GM10847 (cell line): Measurements from ENCODE around the gene MORC2.
A peak's percentile ranks its signal among the peaks of the same experiment; 100 is the strongest.

ENCODE experiments used
- POLR2A ChIP-seq: IDR thresholded peaks from 2 replicates; pipeline ENCODE4 v1.6.1; 2011; ENCODE audit not compliant: insufficient read length; ENCODE audit errors: extremely low read depth

Gene MORC2

DNA sequence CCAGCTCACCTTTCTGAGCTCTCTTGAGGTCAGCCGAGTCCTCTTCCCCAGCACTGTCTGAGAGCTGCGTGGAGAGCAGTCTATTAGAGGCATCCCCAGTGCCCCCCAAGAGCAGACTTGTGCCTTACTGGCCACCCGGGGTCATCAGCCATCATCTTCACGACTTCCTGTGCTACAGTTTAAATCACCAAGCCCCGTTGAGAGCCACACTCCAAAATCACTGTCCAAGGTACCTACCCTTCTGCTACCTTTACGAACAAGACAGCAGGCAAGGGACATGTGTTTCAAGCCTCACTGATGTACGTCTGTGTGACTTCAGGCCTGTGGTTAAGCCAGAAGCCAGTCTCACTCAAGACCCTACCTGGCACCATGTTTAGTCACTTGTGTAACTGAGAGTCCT lies 35.1 kb downstream of the MORC2 start:
- TF ChIP-seq POLR2A: no peak

DNA sequence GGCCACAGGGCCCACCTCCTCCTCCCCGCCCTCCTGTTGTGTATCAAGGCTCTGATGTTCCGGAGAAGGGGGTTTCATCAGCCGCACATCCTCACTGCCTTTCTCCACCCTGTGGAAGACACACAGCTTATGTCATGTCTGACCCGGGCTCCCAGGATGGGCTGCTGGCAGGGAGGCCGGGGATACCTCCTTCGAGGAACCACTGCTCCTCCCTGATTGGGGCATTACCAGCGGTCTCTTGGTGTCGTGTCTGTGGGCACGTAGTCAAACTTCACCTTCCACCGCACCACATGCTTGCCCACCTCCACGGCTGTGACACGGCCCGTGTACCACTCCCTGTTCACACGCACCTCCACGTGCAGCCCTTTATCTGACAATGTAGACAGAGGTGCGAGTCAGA lies 35.9 kb downstream of the MORC2 start:
- no peak for TF ChIP-seq POLR2A

DNA sequence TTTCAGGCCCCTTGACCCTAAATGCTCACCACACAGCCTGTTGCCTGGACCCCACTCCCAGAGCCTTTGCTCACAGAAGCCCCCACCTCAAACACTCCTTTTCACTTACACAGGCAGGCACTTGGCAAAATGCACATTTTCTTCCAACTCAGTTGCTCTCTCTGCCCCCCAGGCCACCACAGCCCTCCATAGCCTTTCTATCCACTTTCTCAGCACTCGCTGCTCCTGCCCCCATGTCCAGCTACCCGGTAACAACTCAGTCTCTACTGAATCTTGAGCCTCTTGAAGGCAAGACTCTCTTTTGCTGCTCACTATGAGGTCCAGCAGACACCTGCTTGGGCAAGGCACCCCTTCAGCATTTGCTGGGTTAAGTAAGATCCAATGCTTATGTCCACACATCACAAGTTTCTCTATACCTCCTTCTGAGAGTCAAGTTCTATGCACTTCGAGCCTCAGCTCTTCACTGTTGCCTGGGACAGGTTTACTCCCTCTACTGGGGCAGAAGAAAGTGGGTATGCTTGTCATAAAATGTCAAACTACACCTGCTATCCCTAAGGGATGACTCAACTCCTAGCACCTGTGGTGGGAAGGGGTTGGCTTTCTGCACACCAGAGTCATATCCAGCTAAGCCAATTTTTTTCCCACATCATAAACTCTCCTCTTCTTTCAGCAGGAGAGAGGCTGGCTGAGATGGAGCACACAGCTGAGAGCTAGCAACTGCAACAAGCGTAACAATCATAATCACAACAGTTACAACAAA lies 36.9 kb downstream of the MORC2 start:
- no peak for TF ChIP-seq POLR2A

DNA sequence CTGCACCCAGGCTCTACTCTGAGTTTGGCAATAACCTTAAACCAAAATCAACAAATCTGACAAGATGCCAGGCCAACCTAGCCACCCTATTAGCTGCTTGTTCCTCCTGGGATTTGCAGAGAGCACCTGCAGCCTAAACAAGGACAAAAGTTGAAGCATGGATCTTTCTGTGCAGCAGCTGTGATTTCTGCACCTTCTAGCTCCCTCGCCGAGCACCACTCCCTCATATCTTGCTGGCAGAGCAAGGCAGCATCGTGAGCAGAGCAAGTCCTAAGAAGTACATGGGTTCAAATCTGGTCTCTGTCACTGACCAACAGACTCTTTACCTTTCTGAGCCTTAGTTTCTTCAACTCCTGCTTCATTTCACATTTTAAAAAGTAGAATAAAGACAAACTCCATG lies 38.3 kb downstream of the MORC2 start:
- no peak for TF ChIP-seq POLR2A

DNA sequence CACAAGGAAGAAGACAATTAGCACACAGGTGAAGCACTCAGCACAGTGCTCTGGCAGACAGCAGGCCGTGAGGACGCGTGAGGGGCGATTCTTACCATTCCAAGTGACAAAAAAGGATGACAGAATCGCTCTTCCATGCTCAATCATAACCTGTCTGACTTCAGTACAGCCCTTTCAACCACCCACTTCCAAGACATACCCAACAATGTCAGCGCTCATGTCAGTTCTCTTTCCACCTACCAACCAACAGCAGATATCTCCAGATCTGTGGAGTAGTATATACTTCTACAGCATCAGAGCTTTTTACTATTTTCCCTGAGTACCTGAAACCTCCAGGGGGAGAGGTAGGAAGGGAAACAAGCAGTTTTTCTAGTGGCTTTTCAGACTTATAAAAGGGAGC lies 40.2 kb downstream of the MORC2 start:
- TF ChIP-seq POLR2A: no peak

DNA sequence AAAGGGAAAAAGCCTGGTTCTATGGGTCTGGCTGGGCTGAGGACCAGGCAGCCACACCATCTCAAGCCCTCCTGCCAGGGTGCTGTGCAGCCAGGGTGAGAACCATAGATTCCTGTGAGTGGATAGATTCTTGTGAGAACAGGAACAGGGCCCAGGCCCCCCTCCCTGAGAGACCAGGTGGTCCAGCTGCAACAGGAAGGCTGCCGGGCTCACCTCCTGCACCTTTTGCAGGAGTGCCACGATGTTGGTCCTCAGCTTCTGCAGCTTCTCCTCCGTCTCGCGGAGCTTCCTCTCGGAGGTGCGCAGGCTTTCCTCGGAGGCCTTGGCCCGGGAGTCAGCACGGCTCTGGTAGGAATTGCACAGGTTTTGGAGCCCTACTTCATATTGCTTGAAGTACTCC lies 40.8 kb downstream of the MORC2 start:
- TF ChIP-seq POLR2A: no peak

DNA sequence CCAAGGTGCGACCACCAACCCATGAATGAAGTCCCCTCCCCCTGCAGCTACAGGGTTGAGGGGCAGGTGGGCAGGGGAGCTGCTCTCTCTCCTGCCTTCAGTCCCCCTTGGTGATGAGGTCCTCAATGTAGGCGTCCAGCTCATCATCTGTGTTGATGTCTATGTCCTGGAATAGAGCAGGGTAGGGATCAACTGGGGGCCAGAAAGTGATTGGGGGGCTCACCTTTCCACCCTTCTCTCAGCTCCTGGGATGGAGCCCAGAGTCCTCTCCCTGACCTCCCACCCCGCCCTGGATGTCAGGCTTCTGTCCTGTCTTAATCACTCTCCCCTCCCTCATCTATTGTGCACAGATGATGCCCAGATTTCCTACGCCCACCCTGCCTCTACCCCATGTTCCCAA lies 41.9 kb downstream of the MORC2 start:
- TF ChIP-seq POLR2A: no peak

DNA sequence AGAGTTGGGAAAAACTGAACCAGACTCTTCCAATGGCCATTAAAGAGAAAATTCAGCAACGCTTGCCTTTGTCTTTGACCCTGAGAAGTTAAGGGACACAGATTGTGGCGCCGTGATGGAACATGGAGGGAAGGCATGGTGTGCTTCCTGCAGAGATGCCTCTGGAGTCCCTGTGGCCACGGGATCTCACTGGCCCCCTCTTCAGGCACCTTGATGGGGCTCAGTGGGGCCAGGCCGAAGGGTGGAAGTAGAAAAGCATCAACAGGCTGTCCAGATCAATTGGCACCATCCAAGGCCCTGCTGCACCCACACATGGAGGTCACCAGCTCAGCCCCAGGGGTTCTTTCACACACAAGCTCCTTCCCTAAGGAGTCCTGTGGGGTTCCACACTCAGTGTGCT lies 42.9 kb downstream of the MORC2 start:
- TF ChIP-seq POLR2A: no peak

DNA sequence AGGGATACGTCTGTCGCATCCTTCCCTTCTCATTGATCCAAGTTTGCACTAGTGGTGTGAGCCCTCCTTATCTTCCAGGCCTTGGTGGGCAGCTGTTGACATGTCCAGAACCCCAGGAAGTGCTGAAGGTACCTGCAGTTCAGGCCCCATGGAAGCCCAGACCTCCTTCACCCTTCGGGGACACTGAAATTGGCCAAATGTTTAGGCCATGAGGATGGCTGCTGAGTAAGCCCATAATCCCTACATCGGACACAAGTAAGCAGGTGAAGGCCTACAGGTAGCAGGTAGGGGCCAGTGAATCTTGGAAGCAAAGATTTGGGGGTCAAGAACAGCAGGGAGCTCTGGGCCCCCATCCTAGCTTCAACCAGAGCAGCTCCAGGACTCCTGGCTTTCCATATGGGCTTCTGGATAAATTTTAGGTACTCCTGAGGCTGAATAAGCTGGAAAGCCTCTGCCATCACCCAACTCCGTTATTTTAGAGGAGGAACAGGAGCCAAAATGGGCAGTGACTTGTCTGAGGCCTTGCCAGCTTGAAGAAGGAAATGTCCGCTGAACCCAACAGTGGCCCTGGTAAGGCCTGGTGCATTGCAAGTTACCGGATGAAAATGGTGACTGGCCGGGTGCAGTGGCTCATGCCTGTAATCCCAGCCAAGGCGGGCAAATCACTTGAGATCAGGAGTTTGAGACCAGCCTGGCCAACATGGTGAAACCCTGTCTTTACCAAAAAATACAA lies 45.2 kb downstream of the MORC2 start:
- TF ChIP-seq POLR2A: no peak

DNA sequence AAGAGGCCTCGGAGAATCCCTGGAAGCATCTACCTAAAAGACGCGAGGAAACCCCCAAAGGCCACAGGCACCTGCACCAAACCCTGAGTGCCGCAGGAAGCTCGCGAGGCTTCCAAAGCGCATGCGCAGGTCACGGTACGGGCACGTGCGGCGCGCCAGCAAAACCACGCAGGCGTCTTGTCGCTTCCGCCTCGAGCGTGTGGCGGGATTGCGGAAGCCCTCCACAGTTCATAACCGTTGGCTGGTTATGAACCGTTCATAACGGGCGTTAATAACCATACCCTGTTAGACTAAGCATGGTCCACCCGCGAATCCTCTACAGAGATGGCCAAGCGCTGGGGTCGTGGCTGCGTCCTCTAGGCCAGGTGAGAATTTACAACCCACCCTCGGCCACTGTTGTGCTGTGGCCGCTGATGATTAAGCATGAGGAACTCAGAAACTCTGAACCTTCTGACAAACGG lies 46.4 kb downstream of the MORC2 start:
- TF ChIP-seq POLR2A: peak; percentile 43

DNA sequence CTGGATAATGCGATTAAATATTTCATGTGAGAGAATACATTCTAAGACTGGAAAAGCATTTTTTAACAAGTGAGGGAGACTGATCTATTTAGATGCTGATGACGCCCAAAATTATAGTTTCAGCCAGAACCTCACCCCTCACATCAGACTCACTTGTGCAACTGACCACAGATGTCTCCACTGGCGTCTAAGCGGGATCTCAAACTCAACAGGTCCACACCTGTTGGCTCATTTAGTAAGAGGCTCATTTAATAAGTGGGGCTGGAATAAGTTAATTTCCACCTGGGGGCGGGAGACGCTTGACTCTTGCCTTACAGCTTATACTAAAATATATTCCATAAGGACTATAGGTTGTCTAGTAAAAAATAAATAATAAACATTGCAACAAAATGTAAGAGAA lies 47.5 kb downstream of the MORC2 start:
- no peak for TF ChIP-seq POLR2A

DNA sequence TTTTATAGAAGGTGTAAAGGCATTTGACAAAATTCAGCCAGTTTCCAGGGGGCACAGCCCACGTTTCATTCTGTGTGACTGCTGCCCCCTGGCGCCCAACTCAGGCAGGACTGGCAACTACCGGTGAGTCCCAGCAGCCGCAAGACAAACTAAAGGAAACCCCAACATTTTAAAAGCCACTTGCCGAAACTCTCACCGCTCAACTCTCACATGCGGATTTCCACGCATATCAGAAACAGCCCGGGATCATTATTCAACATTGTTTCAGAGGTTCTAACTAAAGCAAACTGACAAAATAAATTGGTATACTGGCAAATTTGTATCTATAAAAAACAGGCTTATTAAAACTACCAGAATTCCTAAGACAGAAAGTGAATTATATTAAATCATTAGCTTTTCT lies 48.2 kb downstream of the MORC2 start:
- TF ChIP-seq POLR2A: no peak

DNA sequence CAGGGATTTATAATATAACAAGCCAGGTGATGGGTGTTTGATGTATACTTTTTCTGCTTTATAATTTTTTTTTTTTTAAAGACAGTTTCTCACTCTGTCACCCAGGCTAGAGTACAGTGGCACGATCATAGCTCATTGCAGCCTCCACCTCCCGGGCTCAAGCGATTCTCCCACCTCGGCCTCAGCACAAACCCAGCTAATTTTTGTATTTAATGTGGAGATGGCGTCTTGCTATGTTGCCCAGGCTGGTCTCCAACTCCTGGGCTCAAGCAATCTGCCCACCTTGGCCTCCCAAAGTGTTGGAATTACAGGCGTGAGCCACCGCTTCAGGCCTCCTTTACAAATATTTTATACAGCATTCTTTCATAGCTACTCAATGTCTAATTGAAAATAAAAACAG lies 48.6 kb downstream of the MORC2 start:
- no peak for TF ChIP-seq POLR2A

DNA sequence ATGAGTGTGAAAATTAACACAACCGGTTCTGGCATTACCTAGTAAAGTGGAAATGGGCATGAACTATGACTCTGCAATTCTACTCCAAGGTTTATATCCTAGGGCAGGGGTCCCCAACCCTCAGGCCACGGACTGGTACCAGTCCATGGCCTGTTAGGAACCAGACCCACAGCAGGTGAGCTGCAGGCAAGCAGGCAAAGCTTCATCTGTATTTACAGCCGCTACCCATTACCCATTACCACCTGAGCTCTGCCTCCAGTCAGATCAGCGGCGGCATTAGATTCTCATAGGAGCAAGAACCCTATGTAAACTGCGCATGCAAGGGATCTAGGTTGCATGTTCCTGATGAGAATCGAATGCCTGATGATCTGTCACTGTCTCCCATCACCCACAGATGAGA lies 49.8 kb downstream of the MORC2 start:
- no peak for TF ChIP-seq POLR2A

DNA sequence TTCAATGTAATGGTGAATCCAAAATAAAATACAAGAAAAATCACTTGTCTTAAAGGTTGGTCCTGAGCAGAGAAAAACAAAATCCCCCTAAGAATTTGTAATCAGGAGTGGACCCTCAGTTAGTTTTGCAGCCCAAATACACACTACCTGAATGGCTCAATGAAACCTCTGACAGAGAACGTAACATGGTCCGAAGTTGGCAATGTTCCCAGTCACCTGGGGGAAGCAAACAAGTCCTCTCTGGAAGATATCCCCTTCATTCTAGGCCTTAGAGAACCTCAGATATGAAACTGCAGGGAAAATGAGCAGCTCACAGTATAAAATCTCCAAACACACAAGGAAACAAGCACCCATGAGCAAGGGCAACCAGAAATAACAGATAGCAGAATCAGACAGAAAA lies 58.2 kb downstream of the MORC2 start:
- no peak for TF ChIP-seq POLR2A

DNA sequence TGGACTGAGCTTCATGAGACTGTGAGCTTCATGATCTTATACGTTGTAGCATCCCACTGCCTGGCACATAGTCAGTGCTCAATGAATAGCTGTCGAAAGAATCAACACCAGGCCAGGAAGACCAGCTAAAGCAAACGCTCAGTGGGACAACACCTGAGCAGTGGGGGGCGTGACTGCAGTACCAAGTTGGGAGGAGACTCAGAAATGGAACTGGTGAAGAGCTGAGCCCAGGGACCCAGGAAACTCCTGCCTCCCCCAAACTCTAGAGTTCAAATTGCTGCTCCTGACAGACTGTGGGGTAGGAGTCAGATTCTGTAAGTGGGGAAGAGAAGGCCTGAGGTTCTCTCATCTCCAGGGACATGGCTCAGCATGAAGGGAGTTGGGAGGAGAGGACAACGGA lies 59.3 kb downstream of the MORC2 start:
- no peak for TF ChIP-seq POLR2A

DNA sequence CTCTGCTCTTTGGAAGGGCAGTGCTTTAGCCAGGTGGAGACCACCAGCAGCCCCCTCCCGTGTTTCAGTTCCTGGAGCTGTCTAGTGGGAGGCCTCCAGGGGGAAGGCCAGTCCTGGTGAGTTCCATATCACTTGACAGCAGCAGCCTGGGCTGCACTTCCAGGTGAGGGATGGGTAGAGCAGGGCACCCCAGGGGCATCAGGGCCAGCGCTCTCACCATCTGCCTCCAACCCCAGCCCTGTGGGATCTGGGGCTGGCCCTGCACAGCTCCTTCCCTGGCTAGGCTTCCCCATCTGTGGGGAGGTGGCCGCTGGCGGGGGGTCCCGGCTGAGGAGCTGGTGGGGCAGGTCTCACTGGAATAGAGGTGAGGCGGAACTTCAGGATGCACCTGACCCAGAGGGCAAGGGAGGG lies 60.5 kb downstream of the MORC2 start:
- TF ChIP-seq POLR2A: no peak
